Umbilical cord (tissue), 2 donors: ENCODE measurements around the gene GTF3A. TPM values are rescaled to one million over a fixed set of nuclear protein-coding genes. Genes with fewer than 3 reads are reported as not detected.

Experiments used
- DNase-seq: peaks from one replicate; pipeline ENCODE4 v3.0.0-alpha.2; 2015; ENCODE audit warnings: low spot score
- total RNA-seq: library from RNA; depleted of rRNA; stranded (reverse); fragments of >200 nt; gene quantifications from one replicate; pipeline ENCODE4 v1.2.3, GENCODE V29; 2014; ENCODE audit warnings: low replicate concordance; ENCODE audit not compliant: insufficient read depth

The GTF3A gene
- total RNA-seq, 1 donor from 2014 or later: 79.7 TPM

DNA sequence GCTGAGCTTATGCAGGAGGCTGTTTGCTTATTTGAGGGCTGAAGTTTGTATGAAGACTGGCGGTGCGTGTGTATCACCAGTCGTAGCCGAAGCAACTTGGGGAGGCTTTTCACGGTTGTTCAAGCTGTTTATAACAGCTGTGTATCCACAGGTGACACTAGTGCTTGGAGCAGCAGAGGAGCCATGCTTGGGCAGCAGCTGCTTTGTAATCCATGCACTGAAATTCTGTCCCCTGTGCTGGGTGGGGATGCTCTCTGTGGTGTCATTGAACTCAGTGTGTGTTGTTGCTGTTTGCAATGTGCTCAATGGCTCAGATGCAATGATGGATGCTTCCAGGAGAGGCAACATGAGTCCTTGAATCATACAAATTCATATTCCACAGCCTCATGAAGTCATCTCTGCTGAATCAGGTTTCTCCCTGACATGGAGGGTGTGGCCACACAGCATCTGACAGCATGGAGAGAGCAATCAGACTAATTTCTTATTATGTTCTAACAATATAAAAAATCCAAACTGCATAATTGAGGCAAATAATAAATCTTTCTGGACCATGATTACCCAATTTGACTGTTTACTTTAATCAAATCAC lies 18.8 kb upstream of the GTF3A start:
- no peak for DNase-seq

DNA sequence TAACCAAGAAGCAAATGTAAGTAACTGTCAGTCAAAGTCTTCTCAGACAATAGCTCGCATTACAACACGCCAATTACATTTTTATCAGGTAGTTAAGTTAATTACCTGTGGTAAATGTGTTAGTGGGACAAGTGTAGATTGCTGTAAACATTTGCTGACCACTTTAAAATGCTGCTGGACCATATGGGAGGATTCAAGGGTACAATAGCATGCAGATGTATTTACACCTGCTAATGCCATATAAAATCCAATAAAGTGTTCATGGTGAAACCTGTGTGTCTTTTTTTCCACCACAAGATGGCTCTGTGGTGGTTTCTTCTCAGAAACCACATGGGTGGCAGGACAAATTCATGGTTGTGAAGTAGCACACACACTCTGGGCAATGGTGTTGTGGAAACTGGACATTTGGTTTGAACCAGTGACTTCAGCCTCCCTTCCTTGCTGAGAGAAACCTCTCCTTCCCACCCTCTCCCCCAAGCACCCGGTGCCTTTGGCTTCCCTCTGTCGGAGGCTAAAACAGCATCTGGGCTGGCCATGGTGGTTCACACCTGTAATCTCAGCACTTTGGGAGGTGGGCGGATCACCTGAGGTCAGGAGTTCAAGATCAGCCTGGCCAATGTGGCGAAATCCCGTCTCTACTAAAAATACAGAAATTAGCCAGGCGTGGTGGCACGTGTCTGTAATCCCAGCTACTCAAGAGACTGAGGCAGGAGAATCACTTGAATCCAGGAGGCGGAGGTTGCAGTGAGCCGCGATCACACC lies 18.1 kb upstream of the GTF3A start:
- peak; percentile 32 for DNase-seq

DNA sequence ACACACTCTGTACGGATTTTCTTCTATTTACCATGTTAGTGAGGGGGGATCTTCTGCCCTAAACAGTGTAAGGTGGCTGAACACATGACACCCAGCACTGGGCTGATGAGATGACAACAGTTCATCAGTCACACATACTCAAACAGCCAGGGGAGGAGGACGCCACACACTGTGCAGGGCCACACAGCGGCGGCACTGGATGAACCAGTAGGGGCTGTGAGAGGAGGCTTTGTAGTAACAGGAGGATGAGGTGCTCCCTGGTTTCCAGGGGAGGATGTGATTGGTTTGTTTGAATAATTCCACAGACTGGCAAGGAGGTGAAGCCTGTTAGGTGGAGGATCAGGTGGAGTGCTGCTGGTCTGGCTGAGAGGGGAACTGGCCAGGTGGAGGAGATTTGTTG lies 16.3 kb upstream of the GTF3A start:
- DNase-seq: no peak

DNA sequence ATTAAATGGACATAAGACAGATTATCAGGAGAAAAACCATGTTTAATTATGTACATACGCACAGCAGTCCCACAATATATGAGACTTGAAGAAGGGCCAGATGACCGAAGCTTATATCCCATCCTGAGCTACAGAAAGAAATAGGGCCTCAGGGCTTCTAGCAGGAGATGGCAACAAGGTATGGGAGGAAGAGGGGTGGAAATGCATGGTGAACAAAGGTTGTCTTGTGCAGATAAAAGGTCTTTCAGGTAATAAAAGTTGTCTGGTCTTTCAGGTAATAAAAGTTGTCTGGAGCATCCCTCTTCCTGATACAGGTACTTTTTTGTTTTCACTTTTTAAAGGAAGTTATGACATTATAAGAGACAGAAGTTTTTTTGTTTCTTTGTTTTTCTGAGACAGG lies 15.4 kb upstream of the GTF3A start:
- DNase-seq: no peak

DNA sequence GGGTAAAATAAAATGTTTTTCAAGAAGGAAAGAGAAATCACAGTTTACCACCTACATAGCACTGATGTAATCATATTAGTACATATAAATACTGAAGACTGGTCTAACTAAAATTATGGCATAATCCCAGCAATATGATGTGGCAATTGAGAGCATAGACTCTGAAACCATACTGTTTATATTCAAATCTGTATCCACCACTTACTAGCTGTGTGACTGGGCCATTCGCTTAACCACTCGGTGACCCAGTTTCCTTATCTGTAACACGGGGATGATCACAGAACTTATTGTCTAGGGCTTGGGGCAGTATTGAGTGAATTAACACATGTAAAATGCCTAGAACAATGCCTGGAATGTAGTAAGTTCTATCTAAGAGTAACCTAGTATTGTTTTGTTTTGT lies 13.1 kb upstream of the GTF3A start:
- no peak for DNase-seq

DNA sequence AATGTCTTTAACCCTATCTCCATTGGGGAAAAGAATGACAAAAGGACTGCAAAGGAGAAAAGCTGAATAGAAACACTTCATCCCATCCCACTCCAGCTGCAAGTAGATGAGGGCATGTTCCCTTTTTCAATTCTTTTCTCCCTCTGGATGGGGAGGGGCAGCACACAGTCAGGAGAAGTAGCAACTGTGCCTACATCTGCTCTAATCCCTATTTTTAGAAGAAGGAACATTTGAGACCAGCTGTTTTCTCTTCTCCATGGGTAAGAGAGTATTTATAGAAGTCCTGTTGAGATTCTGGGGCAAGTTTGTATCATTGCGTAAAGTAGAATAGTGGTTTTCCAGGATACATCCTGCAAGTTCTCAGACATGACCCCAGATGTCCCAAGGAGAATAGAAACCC lies 9.3 kb upstream of the GTF3A start:
- DNase-seq: no peak

DNA sequence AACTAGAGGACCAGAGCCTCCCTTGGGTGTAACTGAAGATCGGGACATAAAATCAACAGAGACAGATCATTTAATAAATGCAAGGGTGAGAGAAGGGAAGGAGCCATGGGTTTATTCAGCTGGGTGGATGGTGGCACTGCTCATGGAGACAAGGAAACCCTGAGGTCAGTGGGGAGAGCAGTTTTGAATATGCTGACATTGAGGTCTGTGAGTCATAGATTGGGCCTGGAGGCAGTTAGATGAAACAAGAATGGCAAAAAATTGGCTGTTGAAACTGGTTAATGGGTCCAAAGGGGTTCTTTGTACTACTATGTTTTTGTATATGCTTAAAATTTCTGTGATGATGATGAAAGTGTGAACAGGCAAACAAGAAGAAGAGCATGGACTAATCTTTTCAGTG lies 5.1 kb upstream of the GTF3A start:
- DNase-seq: no peak

DNA sequence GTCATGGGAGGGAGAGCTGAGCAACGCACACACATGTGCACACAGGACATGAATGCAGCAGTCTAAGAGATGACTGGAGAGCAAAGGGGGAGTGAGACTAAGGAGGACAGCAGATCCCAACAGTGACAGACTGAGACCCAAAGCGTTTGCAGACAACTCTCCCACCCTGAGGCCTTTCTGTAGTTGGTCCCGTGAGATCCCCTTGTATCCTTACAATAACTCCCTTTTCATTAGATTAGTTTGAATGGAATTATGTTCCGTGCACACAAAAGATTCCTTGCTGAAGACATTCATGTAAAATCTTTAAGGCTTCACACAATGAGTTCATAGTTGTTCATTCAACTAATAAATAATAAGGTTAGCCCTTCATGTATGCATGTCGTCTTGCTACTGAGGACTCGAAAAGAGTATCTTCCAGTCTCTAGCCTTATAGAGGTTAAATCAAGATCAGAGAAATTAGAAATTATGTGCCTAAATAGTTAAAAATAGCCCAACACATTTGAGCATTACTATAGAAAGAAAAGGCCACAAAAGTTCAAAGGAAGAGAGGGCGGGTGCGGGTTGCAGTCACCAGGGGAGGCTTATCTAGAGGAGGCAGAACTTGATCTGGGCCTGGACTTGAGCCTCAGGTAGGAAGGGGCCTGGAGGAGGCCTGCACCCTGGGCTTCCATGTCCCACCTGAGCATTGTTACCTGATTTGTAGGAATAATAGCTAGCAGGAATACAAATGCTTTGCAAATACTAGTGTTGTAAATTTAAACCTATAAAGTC lies 3.1 kb upstream of the GTF3A start:
- no peak for DNase-seq

DNA sequence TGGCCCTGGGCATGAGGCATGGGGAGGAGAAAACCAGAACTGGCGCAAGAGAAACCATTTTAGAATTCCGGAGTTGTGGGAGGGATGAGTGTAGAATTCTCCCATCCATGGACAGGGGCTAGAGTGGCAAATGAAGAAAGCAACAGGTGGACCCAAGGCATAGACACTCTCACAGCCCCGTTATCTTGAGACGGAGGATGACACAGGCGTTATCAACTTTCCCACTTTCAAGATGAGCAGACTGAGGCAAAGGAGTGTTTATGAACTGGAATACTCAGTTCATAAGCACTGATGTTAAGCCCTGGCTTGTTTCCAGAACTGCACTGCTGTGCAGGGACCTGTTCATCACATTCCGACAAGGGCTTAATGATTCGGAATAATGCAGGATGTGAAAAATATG lies 1.1 kb upstream of the GTF3A start:
- DNase-seq: no peak

DNA sequence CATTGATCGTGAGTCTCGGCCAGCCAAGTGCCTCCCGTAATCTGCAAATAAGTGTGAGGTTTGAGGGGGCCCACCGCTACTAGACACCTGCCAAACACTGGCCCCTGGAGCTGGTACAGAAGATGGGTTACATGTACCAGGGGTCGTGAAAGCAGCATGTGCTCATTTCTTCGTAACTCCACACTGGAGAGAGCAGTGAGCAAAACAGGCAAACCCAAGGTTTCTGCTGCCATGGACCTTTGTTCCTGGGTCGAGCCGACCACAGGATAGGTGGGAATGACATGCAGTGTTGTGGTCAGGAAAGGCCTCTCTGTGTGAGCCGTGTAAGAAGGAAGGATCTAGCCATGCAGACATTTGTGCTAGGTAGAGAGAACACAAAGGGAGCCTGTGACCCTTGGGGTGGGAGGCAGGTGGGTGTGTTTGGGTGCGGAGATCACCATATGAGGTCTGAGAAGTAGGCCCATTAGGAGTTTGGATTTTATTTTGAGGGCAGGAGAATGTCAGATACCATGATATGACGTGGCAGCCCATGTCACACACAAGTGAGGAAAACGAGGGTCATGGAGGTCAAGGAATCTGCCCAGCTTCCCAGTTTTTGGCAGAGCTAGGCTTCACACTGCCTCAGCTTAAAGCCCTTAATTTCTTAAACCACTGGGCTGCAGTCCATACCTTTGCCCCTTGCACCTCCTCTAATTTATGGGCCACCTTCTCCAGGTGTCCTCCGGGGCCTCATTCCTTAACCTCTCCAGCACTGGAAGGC lies 919 bp downstream of the GTF3A start:
- no peak for DNase-seq

DNA sequence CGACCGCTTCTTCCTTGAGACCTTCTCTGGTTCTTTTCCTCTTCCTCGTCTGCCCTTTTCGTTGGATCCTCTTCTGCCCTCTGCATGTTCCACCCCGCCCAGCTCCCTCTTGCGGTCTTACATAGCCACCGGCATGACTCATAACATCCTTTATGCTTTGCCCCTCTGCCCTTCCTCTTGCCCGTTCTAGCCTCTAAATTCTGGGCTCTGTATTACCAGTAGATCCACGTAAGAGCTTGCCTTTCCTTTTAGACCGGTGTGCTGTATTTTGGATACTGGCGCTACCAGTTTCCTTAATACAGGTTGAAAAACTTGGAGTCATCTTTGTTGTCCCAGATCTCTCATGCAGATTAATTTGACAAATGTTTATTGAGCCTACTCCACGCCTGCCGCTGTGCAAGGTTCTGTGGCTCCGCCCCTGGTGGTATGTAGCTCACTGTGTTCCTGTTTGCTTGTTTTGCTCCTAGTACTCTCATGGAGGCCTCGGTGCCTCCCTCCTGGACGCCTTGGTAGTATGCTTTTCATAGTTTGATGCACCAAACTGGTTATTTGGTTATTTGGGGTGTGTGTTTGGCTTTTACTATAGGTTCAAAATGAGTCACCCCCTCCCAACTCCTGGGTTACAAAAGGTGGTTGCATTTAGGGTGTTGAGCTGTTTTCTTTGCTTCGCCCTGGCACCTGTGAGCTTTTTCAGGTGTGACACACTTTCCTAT lies 1.7 kb downstream of the GTF3A start:
- peak; percentile 55 for DNase-seq

DNA sequence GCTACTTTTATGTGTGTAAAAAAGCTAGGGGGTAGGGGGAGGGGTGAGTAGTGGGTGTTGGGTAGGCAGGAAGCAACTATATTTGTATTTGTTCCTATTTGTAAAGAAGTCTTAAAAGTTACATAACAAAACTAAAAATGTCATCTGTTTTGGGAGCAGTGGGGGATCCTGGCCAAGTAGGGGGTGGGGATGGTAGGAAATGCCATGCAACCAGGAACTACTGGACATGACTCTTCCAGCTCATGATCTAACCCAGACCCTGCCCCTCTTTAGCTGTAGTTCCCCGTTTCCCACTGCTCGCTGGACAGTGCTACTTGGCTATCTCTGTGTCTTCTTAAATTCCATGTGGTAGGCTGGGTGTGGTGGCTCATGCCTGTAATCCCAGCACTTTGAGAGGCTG lies 3.2 kb downstream of the GTF3A start:
- no peak for DNase-seq

DNA sequence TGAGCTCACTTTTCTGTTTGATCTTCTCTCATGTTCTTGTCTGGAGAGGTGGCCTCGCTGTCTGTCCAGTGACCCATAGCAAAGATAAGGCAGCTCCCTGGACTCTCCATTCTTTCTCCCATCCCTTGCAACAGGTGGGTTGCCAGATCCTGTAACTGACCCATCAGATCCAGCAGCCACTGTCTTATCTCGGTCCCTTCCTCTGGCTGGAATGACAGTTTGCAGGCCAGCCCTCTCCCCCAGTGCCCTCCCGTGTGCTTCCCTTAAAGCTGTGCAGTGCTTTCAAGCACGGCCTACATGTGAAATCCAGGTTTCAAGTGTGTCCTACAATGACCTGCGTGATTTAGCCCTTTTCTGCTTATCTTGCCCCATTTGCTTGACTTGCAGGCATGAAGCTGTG lies 3.7 kb downstream of the GTF3A start:
- no peak for DNase-seq

DNA sequence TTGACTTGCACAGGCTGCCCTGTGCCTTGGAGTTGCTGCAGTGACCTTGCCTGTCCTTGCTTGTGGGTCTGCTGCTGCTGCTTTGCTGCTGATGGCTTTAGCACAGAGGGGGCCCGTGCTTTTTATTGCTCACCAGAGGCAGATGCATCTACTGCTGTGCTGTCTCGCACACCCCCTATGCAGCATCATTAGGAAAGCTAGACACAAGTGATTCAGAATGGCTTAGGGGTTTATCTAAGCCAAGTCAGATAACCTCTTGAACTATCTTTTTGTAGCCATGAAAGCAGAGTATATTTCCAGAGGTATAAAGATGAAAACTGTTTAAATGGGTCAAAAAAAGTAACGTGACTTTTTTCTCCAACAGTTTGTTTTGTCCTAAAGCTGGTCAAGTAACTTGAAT lies 7.8 kb downstream of the GTF3A start:
- DNase-seq: no peak

DNA sequence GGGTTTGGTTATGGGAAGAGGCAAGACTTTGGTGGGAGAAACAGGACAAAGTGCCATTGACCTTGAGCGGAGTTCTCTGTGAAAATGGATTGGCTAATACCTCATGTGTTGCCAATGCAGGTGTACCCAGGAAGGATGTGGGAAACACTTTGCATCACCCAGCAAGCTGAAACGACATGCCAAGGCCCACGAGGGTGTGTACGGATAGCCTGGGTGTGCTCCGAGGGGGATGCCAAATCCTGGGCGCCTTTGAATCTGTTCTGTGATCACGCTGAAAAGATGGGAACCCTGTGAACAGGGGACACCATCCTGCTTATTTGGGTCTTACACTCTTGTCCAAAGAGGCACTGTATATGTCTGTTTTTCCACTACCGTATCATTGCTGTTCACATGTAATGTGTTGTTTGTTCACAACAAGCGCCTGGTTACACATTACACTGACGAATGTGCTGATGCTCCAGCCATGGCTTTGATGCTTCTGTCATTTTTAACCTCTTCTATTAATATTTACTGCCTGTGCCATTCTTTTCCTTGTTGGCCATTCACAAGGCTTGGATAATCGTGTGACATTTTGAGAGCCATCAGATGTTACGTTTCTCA lies 8.3 kb downstream of the GTF3A start:
- DNase-seq: no peak

DNA sequence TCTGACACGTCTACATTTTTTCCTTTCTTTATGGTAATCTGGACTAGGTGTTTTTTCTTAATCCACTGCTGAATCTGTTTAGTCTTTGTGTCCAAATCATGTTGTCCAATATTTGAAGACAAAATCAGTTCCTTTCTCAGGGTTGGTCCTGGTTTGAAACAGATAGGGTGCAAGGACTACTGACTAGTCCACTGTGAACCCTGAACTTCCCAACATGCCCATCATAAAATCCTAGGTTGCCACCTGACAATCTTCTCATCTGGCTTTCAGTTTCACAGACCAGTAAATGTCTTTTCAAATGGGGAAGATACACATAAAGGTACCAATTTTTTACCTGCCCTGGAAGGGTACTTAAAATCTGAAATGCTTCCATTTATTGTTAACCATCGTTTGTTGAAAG lies 12.7 kb downstream of the GTF3A start:
- DNase-seq: no peak

DNA sequence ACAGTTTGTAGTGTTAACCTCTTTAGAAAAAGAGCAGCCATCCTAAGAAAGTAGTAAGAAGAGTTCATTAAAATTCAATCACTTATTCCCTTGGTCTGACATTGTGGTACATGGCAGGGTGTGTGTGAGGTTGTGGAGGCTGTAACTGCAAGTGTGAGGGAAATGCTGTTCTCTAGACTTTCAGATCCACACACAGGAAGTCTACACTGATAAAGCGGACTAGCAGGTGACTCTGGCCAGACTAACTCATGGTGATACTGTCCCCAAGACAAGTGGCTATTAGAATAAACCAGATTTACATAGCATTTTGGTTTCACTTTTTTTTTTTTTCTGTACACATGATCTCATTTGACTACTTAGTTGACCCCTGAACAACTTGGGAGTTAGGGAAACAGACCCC lies 16.0 kb downstream of the GTF3A start:
- no peak for DNase-seq

DNA sequence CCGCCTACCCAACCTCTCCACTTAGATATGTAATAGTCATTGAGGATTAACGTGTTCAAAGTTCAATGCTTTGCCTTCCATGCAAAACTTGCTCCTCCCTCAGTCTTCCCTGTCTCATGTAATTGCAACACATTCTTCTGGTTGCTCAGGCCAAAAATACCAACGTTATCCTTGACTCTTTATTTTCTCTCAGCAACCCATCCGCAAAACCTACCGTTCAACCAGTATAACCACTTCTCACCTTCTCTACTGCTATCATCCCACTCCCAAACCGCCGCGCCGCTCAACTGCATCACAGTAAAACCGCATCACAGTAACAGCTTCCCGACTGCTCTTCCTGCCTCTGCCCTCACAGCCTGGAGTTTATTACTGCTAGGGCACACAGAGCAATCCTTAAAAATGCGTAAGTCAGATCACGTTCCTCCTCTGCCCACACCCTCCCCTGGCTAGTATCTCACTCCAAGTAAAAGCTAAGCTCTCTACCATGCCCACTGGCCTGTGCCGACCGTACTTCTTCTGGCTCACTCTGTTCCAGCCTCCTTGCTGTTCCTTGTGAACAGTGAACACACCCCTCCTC lies 17.7 kb downstream of the GTF3A start:
- no peak for DNase-seq

DNA sequence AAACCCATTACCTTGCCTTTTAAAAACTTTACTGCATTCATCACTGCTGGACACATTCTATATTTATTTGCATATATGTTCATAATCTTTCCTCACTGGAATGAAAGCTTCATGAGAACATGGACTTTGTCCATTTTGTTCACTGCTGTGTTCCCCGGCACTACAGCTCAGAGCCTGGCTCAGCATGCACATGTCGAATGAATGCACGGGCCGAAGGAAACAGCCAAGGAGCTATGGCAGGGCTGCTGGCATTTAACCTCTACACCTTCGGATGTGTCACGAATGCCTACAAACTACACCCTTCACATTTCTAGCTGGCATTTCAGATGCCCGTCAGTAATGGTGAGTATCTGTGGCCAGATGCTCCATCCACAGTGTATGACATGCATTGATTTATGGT lies 18.4 kb downstream of the GTF3A start:
- DNase-seq: no peak

DNA sequence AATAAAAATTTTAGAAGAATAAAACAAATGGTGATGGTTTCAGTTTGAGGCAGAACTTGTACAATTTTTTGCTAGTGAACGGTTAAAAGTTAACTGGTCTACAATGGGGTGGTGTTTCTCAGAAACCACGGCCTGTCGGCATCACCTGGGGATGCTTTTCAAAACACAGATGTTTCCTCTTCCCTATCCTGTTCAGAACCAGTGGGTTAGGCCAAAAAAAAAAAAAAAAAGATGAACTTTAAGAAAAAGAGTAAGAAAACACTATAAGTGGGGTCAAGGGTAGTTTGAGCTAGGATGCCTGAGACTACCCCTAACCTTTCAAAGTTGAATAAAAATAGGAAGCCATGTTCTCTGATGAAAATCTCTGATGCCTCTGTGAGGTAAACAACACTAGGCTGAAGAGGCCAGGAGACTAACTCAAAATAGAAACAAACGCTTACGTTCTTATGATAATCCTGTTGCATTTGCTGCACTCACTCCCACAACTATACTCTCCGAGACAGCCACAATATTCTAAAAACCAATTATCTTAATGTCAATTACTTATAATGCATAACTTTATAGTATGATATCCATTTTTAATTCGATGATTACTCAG lies 22.7 kb downstream of the GTF3A start:
- DNase-seq: no peak
